HepG2 (cell line): ENCODE measurements around the gene RAB3C. TPM values are rescaled to one million over a fixed set of nuclear protein-coding genes. Genes with fewer than 3 reads are reported as not detected.
A peak's percentile ranks its signal among the peaks of the same experiment; 100 is the strongest.

Source experiments
- ATAC-seq: fragments of 200-7000 bp; cut with Tn5 transposase; 3 replicates; pipeline ENCODE4 v1.9.1; 2020; ENCODE audit warnings: mild to moderate bottlenecking, moderate library complexity
- BruUV-seq: library from RNA; stranded (reverse); fragments of 400-500 nt; replicated peaks from 2 replicates; lab custom pipeline; 2021; lab: Mats Ljungman, UMichigan
- CTCF ChIA-PET: fragments of 300-600 bp; formaldehyde crosslinking; extraction: SDS; loops from one replicate; lab custom pipeline; 2021; ENCODE audit warnings: low total read pairs, inconsistent platforms, low intra/inter-chr PET ratio; lab: Yijun Ruan, JAX
- POLR2A ChIA-PET: fragments of 350-600 bp; sonication (Branson Sonifier 250); formaldehyde crosslinking; loops from one replicate; lab custom pipeline; 2020; ENCODE audit warnings: antibody characterized with exemption, inconsistent platforms; lab: Yijun Ruan, JAX
- DNase-seq: peaks from one replicate; pipeline ENCODE4 v3.0.0-alpha.2; 2015; ENCODE audit warnings: low spot score
- FAIRE-seq: peaks from 3 replicates; lab custom pipeline; 2011; peaks lifted over from hg19 to GRCh38; lab: Jason Lieb, UNC
- H2AFZ ChIP-seq: one replicate; pipeline ENCODE4 v1.6.1; 2011; ENCODE audit warnings: low read length, inconsistent platforms
- H3K27ac ChIP-seq: fragments of 300-600 bp; 3 replicates; pipeline ENCODE4 v1.8.0; 2011; ENCODE audit warnings: mixed run types, mild to moderate bottlenecking, mixed read lengths, low read length, inconsistent platforms; ENCODE audit not compliant: insufficient read depth; ENCODE audit errors: extremely low read length
- H3K27me3 ChIP-seq, 2 experiments: fragments of 200-600 bp in 1 of 2; 2 replicates in 1 of 2; 3 replicates in 1 of 2; pipeline versions ENCODE4 v1.6.0 to v1.8.0; 2011; ENCODE audit warnings: low read length in 2 of 2, mild to moderate bottlenecking in 2 of 2, moderate library complexity in 2 of 2, inconsistent platforms in 1 of 2; ENCODE audit not compliant: insufficient read depth in 2 of 2, control insufficient read depth in 1 of 2
- H3K36me3 ChIP-seq, 2 experiments: fragments of 200-600 bp in 1 of 2; replicated peaks in 1 of 2; 2 replicates in 1 of 2; 3 replicates in 1 of 2; pipeline versions ENCODE4 v1.5.1 to v1.8.0; 2011; ENCODE audit warnings: low read length in 2 of 2, inconsistent platforms in 1 of 2; ENCODE audit not compliant: insufficient read depth in 2 of 2, control insufficient read depth in 1 of 2
- H3K4me1 ChIP-seq: 2 replicates; pipeline ENCODE4 v1.5.1; 2012; ENCODE audit warnings: low read length, inconsistent platforms; ENCODE audit not compliant: insufficient read depth
- H3K4me2 ChIP-seq: 2 replicates; pipeline ENCODE4 v1.6.0; 2011; ENCODE audit warnings: low read depth, low read length, inconsistent platforms
- H3K4me3 ChIP-seq, 3 experiments: fragments of 200-600 bp in 1 of 3; sonication (generic), shearing (Covaris generic) in 1 of 3; replicated peaks in 1 of 3; 2 replicates each; pipeline ENCODE4 v1.5.1; 2011 to 2016; ENCODE audit warnings: low read length in 3 of 3, inconsistent platforms in 2 of 3, low read depth in 2 of 3, mild to moderate bottlenecking in 2 of 3, control low read depth in 1 of 3, mixed read lengths in 1 of 3; ENCODE audit not compliant: insufficient read depth in 1 of 3
- H3K79me2 ChIP-seq: one replicate; pipeline ENCODE4 v1.6.1; 2011; ENCODE audit warnings: low read length, inconsistent platforms; ENCODE audit not compliant: insufficient read depth
- H3K9ac ChIP-seq: 2 replicates; pipeline ENCODE4 v1.6.0; 2011; ENCODE audit warnings: mild to moderate bottlenecking, low read depth, low read length, inconsistent platforms; ENCODE audit not compliant: insufficient read depth
- H3K9me3 ChIP-seq: 2 replicates; pipeline ENCODE4 v1.5.1; 2012; ENCODE audit warnings: mild to moderate bottlenecking, low read length
- H4K20me1 ChIP-seq: 2 replicates; pipeline ENCODE4 v1.6.0; 2011; ENCODE audit warnings: inconsistent platforms, mild to moderate bottlenecking, low read length, moderate library complexity; ENCODE audit not compliant: insufficient read depth
- ATM ChIP-seq: fragments of 450-650 bp; IDR thresholded peaks from 2 replicates; pipeline ENCODE4 v1.7.1; 2017; ENCODE audit warnings: mild to moderate bottlenecking, borderline replicate concordance
- ESRRA ChIP-seq: sonication (generic); formaldehyde crosslinking; IDR thresholded peaks from 2 replicates; pipeline ENCODE4 v1.5.1; 2020; ENCODE audit warnings: mild to moderate bottlenecking, low read depth, missing genetic modification reagents
- FOXA1 ChIP-seq, 2 experiments: fragments of 450-650 bp in 1 of 2; sonication (generic) in 1 of 2; formaldehyde crosslinking in 1 of 2; IDR thresholded peaks; 2 replicates each; pipeline versions ENCODE4 v1.4.0 to v1.6.1; 2016 to 2020; ENCODE audit warnings: missing genetic modification reagents in 1 of 2
- ISL2 ChIP-seq: sonication (generic); formaldehyde crosslinking; IDR thresholded peaks from 2 replicates; pipeline ENCODE4 v1.5.0; 2020; ENCODE audit warnings: missing genetic modification reagents
- JUN ChIP-seq: sonication (generic); formaldehyde crosslinking; IDR thresholded peaks from 2 replicates; pipeline ENCODE4 v1.4.0; 2020; ENCODE audit warnings: mild to moderate bottlenecking, missing genetic modification reagents
- KDM5A ChIP-seq: fragments of 200-600 bp; sonication (generic); IDR thresholded peaks from 2 replicates; pipeline ENCODE4 v1.7.0; 2018; ENCODE audit warnings: antibody characterized with exemption, mild to moderate bottlenecking, low read length, borderline replicate concordance
- NRL ChIP-seq: sonication (generic); formaldehyde crosslinking; IDR thresholded peaks from 2 replicates; pipeline ENCODE4 v1.5.0; 2020; ENCODE audit warnings: missing genetic modification reagents, mild to moderate bottlenecking, moderate library complexity, borderline replicate concordance
- SMYD3 ChIP-seq: sonication (generic); formaldehyde crosslinking; IDR thresholded peaks from 2 replicates; pipeline ENCODE4 v1.8.1; 2023; ENCODE audit warnings: mild to moderate bottlenecking, missing genetic modification reagents
- SRF ChIP-seq: IDR thresholded peaks from 2 replicates; pipeline ENCODE4 v1.6.1; 2011; ENCODE audit warnings: mild to moderate bottlenecking, low read depth, low read length, moderate library complexity
- ZNF430 ChIP-seq: sonication (generic); formaldehyde crosslinking; IDR thresholded peaks from 2 replicates; pipeline ENCODE4 v1.9.0; 2021; ENCODE audit warnings: mild to moderate bottlenecking, missing genetic modification reagents
- WGBS: methylation state at CpG from one replicate; pipeline ENCODE4 v1.1.6; 2017; ENCODE audit warnings: low lambda C conversion rate; 5-methylcytosine and 5-hydroxymethylcytosine counted together
- in situ Hi-C: cut with HindIII; loops from 2 replicates; pipeline ENCODE4 v1.10.0; 2017; ENCODE audit warnings: low pct_unique_long_range_greater_than_20kb; ENCODE audit not compliant: extremely low pct_ligation_motif_present
- intact Hi-C: fragments of 100-400 bp; cut with micrococcal nuclease; formaldehyde crosslinking; loops from one replicate; pipeline ENCODE4 v1.10.0; 2022; ENCODE audit not compliant: unreplicated experiment
- polyA plus RNA-seq, 8 experiments: library from polyadenylated mRNA; depleted of rRNA in 3 of 8; stranded (reverse) in 7 of 8; unstranded in 1 of 8; fragments of >200 nt; fragmentation: Illumina TruSeq in 4 of 8; extraction: Trizol in 4 of 8; gene quantifications; 2 replicates each; pipeline versions ENCODE4 v1.2.1 to v1.2.3, GENCODE V29; 2011 to 2016; ENCODE audit warnings: low read depth in 4 of 8, missing spikeins in 1 of 8, mixed read lengths in 1 of 8; ENCODE audit not compliant: insufficient read depth in 1 of 8
- total RNA-seq, 5 experiments: library from RNA; depleted of rRNA; stranded (reverse); fragments of >200 nt; fragmentation: Illumina TruSeq; extraction: Trizol; gene quantifications; 2 replicates each; pipeline ENCODE4 v1.2.3, GENCODE V29; 2016; ENCODE audit warnings: low read depth in 1 of 5
- TF ChIP-seq, protein P1 (sequence below): IDR thresholded peaks from 2 replicates; pipeline ENCODE4 v1.6.1; 2012; ENCODE audit warnings: low read depth, low read length, improper control_type of control experiment
- TF ChIP-seq, protein P2 (sequence below): sonication (generic); formaldehyde crosslinking; IDR thresholded peaks from 2 replicates; pipeline ENCODE4 v1.4.0; 2020; ENCODE audit warnings: missing genetic modification reagents
- TF ChIP-seq, protein P3 (sequence below): sonication (generic); formaldehyde crosslinking; IDR thresholded peaks from 2 replicates; pipeline ENCODE4 v1.5.1; 2020; ENCODE audit warnings: missing genetic modification reagents, mild to moderate bottlenecking, borderline replicate concordance
- TF ChIP-seq, protein P4 (sequence below): sonication (generic); formaldehyde crosslinking; IDR thresholded peaks from 2 replicates; pipeline ENCODE4; 2020; ENCODE audit warnings: missing genetic modification reagents, mild to moderate bottlenecking, borderline replicate concordance

RAB3C gene
- total and polyA plus RNA-seq, 2 of the 13 experiments (the other 11 are each of a cell fraction or from before 2014, with no cell fraction given) = not detected

DNA sequence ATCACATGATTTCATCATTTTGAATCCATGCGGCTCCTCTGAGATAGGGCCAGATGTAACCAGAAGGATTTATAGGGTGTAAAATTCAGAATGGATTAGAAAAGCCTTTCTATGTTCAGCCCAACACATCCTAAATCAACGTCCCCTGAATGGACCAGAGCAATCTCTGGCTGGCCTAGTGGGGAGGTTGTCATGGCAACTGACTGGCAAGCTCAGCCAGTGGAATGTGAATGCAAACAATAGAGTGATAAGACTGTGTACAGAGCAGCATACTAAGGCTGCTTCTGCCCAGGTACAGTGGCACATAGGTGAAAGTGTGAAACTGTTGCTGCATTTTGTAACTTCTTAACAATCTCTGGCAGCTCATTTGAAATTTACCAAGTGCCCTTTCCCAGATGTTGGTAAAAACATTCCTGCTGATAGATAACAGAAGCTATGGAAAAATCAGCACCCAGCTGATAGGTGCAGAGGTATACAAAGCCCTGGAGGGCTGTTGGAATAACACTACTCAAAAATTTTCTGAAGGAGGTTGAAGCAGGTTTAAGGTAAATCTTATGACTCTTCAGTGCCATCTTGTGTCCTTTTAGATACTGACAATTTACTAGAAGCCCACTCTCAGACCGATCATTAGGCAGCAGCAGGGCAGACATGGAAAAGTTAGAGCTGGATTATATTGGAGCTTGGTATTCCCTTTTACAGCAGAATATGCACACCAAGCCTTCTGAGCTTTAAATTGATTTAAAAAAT is 267.2 kb downstream of the RAB3C start (continued):
- TF ChIP-seq, protein P1, sequence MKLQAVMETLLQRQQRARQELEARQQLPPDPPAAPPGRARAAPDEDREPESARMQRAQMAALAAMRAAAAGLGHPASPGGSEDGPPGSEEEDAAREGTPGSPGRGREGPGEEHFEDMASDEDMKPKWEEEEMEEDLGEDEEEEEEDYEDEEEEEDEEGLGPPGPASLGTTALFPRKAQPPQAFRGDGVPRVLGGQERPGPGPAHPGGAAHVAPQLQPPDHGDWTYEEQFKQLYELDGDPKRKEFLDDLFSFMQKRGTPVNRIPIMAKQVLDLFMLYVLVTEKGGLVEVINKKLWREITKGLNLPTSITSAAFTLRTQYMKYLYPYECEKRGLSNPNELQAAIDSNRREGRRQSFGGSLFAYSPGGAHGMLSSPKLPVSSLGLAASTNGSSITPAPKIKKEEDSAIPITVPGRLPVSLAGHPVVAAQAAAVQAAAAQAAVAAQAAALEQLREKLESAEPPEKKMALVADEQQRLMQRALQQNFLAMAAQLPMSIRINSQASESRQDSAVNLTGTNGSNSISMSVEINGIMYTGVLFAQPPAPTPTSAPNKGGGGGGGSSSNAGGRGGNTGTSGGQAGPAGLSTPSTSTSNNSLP = peak; percentile 44; the same call in 1 of the 2 replicates

DNA sequence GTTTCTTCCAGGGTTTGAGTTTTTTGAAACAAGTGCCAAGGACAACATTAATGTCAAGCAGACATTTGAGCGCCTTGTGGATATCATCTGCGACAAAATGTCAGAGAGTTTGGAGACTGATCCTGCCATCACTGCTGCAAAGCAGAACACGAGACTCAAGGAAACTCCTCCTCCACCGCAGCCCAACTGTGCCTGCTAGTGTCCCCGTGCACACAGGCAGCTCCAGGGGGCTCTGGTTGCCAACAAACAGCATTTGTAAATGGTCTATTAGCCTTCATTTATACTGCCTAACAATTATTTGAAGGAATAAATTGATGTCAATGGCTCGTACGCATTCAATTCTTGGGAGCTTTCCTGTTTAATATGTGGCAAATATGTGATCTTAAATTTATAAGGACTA is 268.3 kb downstream of the RAB3C start:
- no peak overlapping the region for H3K27ac ChIP-seq
- H3K36me3 ChIP-seq = no peaks in the 10 kb centered on the region
- ATAC-seq = no peak
- no peak overlapping the region for H3K4me2 ChIP-seq
- H3K9me3 ChIP-seq = no peaks in the 10 kb centered on the region
- CTCF ChIA-PET = no interaction called here
- H3K4me1 ChIP-seq = peaks cover 9% of the 10 kb centered on the region
- no peak for DNase-seq
- no peak overlapping the region for H3K4me3 ChIP-seq
- WGBS = 42% methylated on average over 6 of the region's 7 CpGs
- H2AFZ ChIP-seq = no peak overlapping the region
- BruUV-seq = no TSS peak
- intact Hi-C loops = loop anchor here (5.0 kb wide), 1 partner anchor 1074 kb away; no protein-coding TSS in a partner anchor
- in situ Hi-C loops = no loop called here
- H3K9ac ChIP-seq = no peak overlapping the region
- FAIRE-seq = no peak
- TF ChIP-seq, protein P2, sequence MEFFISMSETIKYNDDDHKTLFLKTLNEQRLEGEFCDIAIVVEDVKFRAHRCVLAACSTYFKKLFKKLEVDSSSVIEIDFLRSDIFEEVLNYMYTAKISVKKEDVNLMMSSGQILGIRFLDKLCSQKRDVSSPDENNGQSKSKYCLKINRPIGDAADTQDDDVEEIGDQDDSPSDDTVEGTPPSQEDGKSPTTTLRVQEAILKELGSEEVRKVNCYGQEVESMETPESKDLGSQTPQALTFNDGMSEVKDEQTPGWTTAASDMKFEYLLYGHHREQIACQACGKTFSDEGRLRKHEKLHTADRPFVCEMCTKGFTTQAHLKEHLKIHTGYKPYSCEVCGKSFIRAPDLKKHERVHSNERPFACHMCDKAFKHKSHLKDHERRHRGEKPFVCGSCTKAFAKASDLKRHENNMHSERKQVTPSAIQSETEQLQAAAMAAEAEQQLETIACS (CRISPR knock-in tag) = no peak
- TF ChIP-seq FOXA1 (IDR thresholded peaks at IDR 0.05) (no peak), FOXA1 (CRISPR knock-in tag; IDR thresholded peaks at IDR 0.05) (no peak), KDM5A (no peak), ZNF430 (CRISPR knock-in tag) (no peak), ESRRA (no peak), NRL (CRISPR knock-in tag) (no peak), SRF (no peak), ATM (no peak), SMYD3 (CRISPR knock-in tag) (no peak), ISL2 (CRISPR knock-in tag) (no peak), JUN (no peak)
- TF ChIP-seq, protein P3, sequence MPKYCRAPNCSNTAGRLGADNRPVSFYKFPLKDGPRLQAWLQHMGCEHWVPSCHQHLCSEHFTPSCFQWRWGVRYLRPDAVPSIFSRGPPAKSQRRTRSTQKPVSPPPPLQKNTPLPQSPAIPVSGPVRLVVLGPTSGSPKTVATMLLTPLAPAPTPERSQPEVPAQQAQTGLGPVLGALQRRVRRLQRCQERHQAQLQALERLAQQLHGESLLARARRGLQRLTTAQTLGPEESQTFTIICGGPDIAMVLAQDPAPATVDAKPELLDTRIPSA (CRISPR knock-in tag) = no peak
- TF ChIP-seq, protein P4, sequence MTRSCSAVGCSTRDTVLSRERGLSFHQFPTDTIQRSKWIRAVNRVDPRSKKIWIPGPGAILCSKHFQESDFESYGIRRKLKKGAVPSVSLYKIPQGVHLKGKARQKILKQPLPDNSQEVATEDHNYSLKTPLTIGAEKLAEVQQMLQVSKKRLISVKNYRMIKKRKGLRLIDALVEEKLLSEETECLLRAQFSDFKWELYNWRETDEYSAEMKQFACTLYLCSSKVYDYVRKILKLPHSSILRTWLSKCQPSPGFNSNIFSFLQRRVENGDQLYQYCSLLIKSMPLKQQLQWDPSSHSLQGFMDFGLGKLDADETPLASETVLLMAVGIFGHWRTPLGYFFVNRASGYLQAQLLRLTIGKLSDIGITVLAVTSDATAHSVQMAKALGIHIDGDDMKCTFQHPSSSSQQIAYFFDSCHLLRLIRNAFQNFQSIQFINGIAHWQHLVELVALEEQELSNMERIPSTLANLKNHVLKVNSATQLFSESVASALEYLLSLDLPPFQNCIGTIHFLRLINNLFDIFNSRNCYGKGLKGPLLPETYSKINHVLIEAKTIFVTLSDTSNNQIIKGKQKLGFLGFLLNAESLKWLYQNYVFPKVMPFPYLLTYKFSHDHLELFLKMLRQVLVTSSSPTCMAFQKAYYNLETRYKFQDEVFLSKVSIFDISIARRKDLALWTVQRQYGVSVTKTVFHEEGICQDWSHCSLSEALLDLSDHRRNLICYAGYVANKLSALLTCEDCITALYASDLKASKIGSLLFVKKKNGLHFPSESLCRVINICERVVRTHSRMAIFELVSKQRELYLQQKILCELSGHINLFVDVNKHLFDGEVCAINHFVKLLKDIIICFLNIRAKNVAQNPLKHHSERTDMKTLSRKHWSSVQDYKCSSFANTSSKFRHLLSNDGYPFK (CRISPR knock-in tag) = no peak
- H3K27me3 ChIP-seq = no peaks in the 10 kb centered on the region
- no peaks in the 10 kb centered on the region for H4K20me1 ChIP-seq
- H3K79me2 ChIP-seq = no peaks in the 10 kb centered on the region
- POLR2A ChIA-PET = no interaction called here
